HCT116 (cell line): Measurements from ENCODE around the gene TRPM1. TPM values are rescaled to one million over a fixed set of nuclear protein-coding genes. Genes with fewer than 3 reads are reported as not detected.

Experiments used
- ATAC-seq: fragments of 200-7000 bp; cut with Tn5 transposase; 2 replicates; pipeline ENCODE4 v1.9.1; 2020; ENCODE audit warnings: mild to moderate bottlenecking, moderate library complexity
- BruUV-seq: library from RNA; stranded (reverse); fragments of 400-500 nt; replicated peaks from 2 replicates; lab custom pipeline; 2021; lab: Mats Ljungman, UMichigan
- CTCF ChIA-PET: fragments of 300-600 bp; sonication (Branson Sonifier 250); formaldehyde crosslinking; loops from one replicate; lab custom pipeline; 2021; ENCODE audit warnings: antibody characterized with exemption; lab: Charles Lee
- POLR2A ChIA-PET: fragments of 300-600, 350-600 bp; sonication (Branson Sonifier 250); formaldehyde crosslinking; loops from one replicate; lab custom pipeline; 2021; ENCODE audit warnings: antibody characterized with exemption; lab: Charles Lee
- RAD21 ChIA-PET, 2 experiments: fragments of 300-600 bp; sonication (Branson Sonifier 250); formaldehyde crosslinking; loops; one replicate each; lab custom pipeline; 2023; ENCODE audit warnings: low total read pairs in 2 of 2; ENCODE audit not compliant: uncharacterized antibody in 2 of 2, unreplicated experiment in 2 of 2, low non-redundant PET in 1 of 2; lab: Charles Lee
- DNase-seq: peaks from one replicate; pipeline ENCODE4 v3.0.0-alpha.2; 2010; ENCODE audit warnings: low read depth, low spot score
- H2AFZ ChIP-seq: fragments of 200-600 bp; shearing (Covaris generic), sonication (generic); 2 replicates; pipeline ENCODE4 v1.6.1; 2017; ENCODE audit warnings: low read depth, mixed run types, mixed read lengths, antibody characterized with exemption, low read length; ENCODE audit not compliant: poor library complexity, severe bottlenecking
- H3K27ac ChIP-seq: 2 replicates; pipeline ENCODE4 v1.5.1; 2012; ENCODE audit warnings: low read depth, low read length
- H3K27me3 ChIP-seq: fragments of 200-600 bp; sonication (generic); 2 replicates; pipeline ENCODE4 v1.6.1; 2016; ENCODE audit warnings: mixed run types, low read length, mixed read lengths; ENCODE audit not compliant: insufficient read depth
- H3K36me3 ChIP-seq, 2 experiments: fragments of 200-500 bp in 1 of 2; fragments of 200-600 bp in 1 of 2; sonication (Bioruptor generic) in 1 of 2; sonication (generic) in 1 of 2; 2 replicates each; pipeline versions ENCODE4 v1.5.1 to v1.6.1; 2014 to 2016; ENCODE audit warnings: low read length in 2 of 2, inconsistent platforms in 1 of 2, mixed read lengths in 1 of 2, mixed run types in 1 of 2; ENCODE audit not compliant: insufficient read depth in 2 of 2, control insufficient read depth in 1 of 2
- H3K4me1 ChIP-seq, 2 experiments: fragments of 200-600 bp in 1 of 2; sonication (generic) in 1 of 2; 2 replicates each; pipeline versions ENCODE4 v1.5.1 to v1.6.1; 2012 to 2017; ENCODE audit warnings: low read length in 2 of 2, inconsistent platforms in 1 of 2, mild to moderate bottlenecking in 1 of 2, mixed read lengths in 1 of 2, mixed run types in 1 of 2, moderate library complexity in 1 of 2; ENCODE audit not compliant: insufficient read depth in 2 of 2, control insufficient read depth in 1 of 2
- H3K4me2 ChIP-seq: fragments of 200-600 bp; sonication (generic); 2 replicates; pipeline ENCODE4 v1.6.1; 2017; ENCODE audit warnings: mixed run types, low read length, mixed read lengths
- H3K4me3 ChIP-seq, 2 experiments: fragments of 200-600 bp in 1 of 2; sonication (generic) in 1 of 2; replicated peaks in 1 of 2; 2 replicates each; pipeline ENCODE4 v1.5.1; 2011 to 2016; ENCODE audit warnings: low read length in 2 of 2, control low read depth in 1 of 2, low read depth in 1 of 2, mild to moderate bottlenecking in 1 of 2, mixed read lengths in 1 of 2, mixed run types in 1 of 2
- H3K79me2 ChIP-seq: fragments of 200-600 bp; sonication (generic); 2 replicates; pipeline ENCODE4 v1.6.1; 2017; ENCODE audit warnings: mild to moderate bottlenecking, mixed run types, low read length, moderate library complexity, mixed read lengths; ENCODE audit not compliant: insufficient read depth
- H3K9ac ChIP-seq: fragments of 200-600 bp; sonication (generic); 2 replicates; pipeline ENCODE4 v1.6.1; 2016; ENCODE audit warnings: low read length, mixed read lengths
- H3K9me2 ChIP-seq: fragments of 200-600 bp; sonication (generic), shearing (Covaris generic); 2 replicates; pipeline ENCODE4 v1.6.1; 2017; ENCODE audit warnings: mixed run types, mild to moderate bottlenecking, moderate library complexity; ENCODE audit not compliant: insufficient read depth
- H3K9me3 ChIP-seq, 2 experiments: fragments of 200-500 bp in 1 of 2; fragments of 200-600 bp in 1 of 2; sonication (Bioruptor generic) in 1 of 2; sonication (generic) in 1 of 2; 2 replicates each; pipeline ENCODE4 v1.6.1; 2014 to 2017; ENCODE audit warnings: low read length in 2 of 2, mixed read lengths in 2 of 2, inconsistent platforms in 1 of 2, low read depth in 1 of 2, mild to moderate bottlenecking in 1 of 2, mixed run types in 1 of 2, moderate library complexity in 1 of 2; ENCODE audit not compliant: control insufficient read depth in 1 of 2, insufficient read depth in 1 of 2
- H4K20me1 ChIP-seq: fragments of 200-600 bp; sonication (generic), shearing (Covaris generic); 2 replicates; pipeline ENCODE4 v1.6.1; 2017; ENCODE audit warnings: mixed run types, mild to moderate bottlenecking, moderate library complexity; ENCODE audit not compliant: insufficient read depth
- CTCF ChIP-seq, 3 experiments: fragments of 200-600 bp in 1 of 3; sonication (generic) in 1 of 3; IDR thresholded peaks in 2 of 3; conservative IDR thresholded peaks in 1 of 3; 2 replicates each; pipeline ENCODE4 v1.5.1; 2012 to 2017; ENCODE audit warnings: low read depth in 2 of 3, low read length in 2 of 3, antibody characterized with exemption in 1 of 3, borderline replicate concordance in 1 of 3, control low read depth in 1 of 3, mild to moderate bottlenecking in 1 of 3, mixed read lengths in 1 of 3, mixed run types in 1 of 3, moderate library complexity in 1 of 3; ENCODE audit not compliant: insufficient read depth in 1 of 3
- EGR1 ChIP-seq: IDR thresholded peaks from 2 replicates; pipeline ENCODE4 v1.6.1; 2012; ENCODE audit warnings: low read depth
- ELF1 ChIP-seq: IDR thresholded peaks from 2 replicates; pipeline ENCODE4 v1.6.1; 2012; ENCODE audit warnings: low read depth, borderline replicate concordance
- FOSL1 ChIP-seq: IDR thresholded peaks from 2 replicates; pipeline ENCODE4 v1.6.1; 2012; ENCODE audit warnings: low read depth
- POLR2A ChIP-seq: IDR thresholded peaks from 2 replicates; pipeline ENCODE4 v1.7.0; 2011; ENCODE audit warnings: borderline replicate concordance; ENCODE audit not compliant: insufficient read depth, insufficient read length; ENCODE audit errors: extremely low read depth
- POLR2AphosphoS5 ChIP-seq: IDR thresholded peaks from 2 replicates; pipeline ENCODE4 v1.6.1; 2011; ENCODE audit warnings: mild to moderate bottlenecking, low read depth, low read length, moderate library complexity
- SP1 ChIP-seq: IDR thresholded peaks from 2 replicates; pipeline ENCODE4 v1.6.1; 2012; ENCODE audit warnings: low read depth
- SRF ChIP-seq: IDR thresholded peaks from 2 replicates; pipeline ENCODE4 v1.6.1; 2012; ENCODE audit warnings: low read depth
- TCF7L2 ChIP-seq: IDR thresholded peaks from 2 replicates; pipeline ENCODE4 v1.7.0; 2011; ENCODE audit warnings: borderline replicate concordance, inconsistent platforms; ENCODE audit not compliant: insufficient read depth, insufficient read length; ENCODE audit errors: extremely low read depth
- ZFX ChIP-seq: fragments of 450-650 bp; IDR thresholded peaks from 2 replicates; pipeline ENCODE4 v1.6.1; 2017
- intact Hi-C: fragments of 100-400 bp; cut with micrococcal nuclease; formaldehyde crosslinking; loops from 2 replicates; pipeline ENCODE4 v1.10.0; 2022
- total RNA-seq: library from RNA; stranded (reverse); gene quantifications from one replicate; pipeline ENCODE4 v1.2.1, GENCODE V29; 2021; ENCODE audit not compliant: unreplicated experiment
- TF ChIP-seq, protein P1 (sequence below): IDR thresholded peaks from 2 replicates; pipeline ENCODE4 v1.6.1; 2012

The TRPM1 gene
- total RNA-seq, 1 experiment from 2014 or later, result not detected

- H3K9ac ChIP-seq, result no peak overlapping the region
- ChIA-PET RAD21 (no interaction called here), POLR2A (no interaction called here), CTCF (no interaction called here)
- peaks cover 0 to 1% of the 10 kb centered on the region in 2 experiments; a peak in 1 of 4 replicates for H3K4me1 ChIP-seq
- H4K20me1 ChIP-seq, result no peaks in the 10 kb centered on the region
- no peak overlapping the region for H3K27ac ChIP-seq
- no peak overlapping the region for H2AFZ ChIP-seq
- TF ChIP-seq EGR1, result no peak
- TF ChIP-seq SP1, result no peak
- no peak for TF ChIP-seq CTCF (IDR thresholded peaks at IDR 0.05 in 2 of 3, conservative IDR thresholded peaks at IDR 0.05 in 1 of 3; ENCODE audit: borderline replicate concordance in 1 of 3, insufficient read depth in 1 of 3, low read depth in 2 of 3, low read length in 2 of 3)
- no peak for TF ChIP-seq SRF
- no peak for TF ChIP-seq FOSL1
- no peak for TF ChIP-seq ZFX
- TF ChIP-seq POLR2A, result no peak
- TF ChIP-seq TCF7L2, result no peak
- no peak for TF ChIP-seq ELF1
- TF ChIP-seq POLR2AphosphoS5, result no peak
- TF ChIP-seq, protein P1, sequence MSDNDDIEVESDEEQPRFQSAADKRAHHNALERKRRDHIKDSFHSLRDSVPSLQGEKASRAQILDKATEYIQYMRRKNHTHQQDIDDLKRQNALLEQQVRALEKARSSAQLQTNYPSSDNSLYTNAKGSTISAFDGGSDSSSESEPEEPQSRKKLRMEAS, result no peak
- H3K27me3 ChIP-seq, result no peaks in the 10 kb centered on the region
- H3K4me3 ChIP-seq, result no peak overlapping the region
- H3K4me2 ChIP-seq, result no peak overlapping the region
- H3K79me2 ChIP-seq, result no peaks in the 10 kb centered on the region
- intact Hi-C loops, result no loop called here
- no TSS peak for BruUV-seq
- H3K9me2 ChIP-seq, result no peaks in the 10 kb centered on the region
- H3K36me3 ChIP-seq, result no peaks in the 10 kb centered on the region
- ATAC-seq (no peak), DNase-seq (no peak)
- no peaks in the 10 kb centered on the region for H3K9me3 ChIP-seq
These were observed 47.0 kb upstream of the TRPM1 start for GRCh38 chr15:31148297-31149087.
